Measurements from ENCODE around the gene PPP1R1A. TPM values are rescaled to one million over a fixed set of nuclear protein-coding genes. Genes with fewer than 3 reads are reported as not detected.

Gene PPP1R1A
- total RNA-seq, 2 donors from 2014 or later = 5.2 TPM; not detected in 1

- Histone ChIP-seq H3K36me3 (no peaks in the 10 kb centered on the region), H3K4me3 (no peak overlapping the region), H3K27me3 (no peaks in the 10 kb centered on the region), H3K27ac (no peak overlapping the region), H3K4me1 (no peaks in the 10 kb centered on the region), H3K9me3 (no peaks in the 10 kb centered on the region), H3K9ac (ENCODE audit: low read depth in 2 of 2, low read length in 2 of 2) (no peak overlapping the region)
- intact Hi-C loops (cut with DNase I) = no loop called here
- TF ChIP-seq CTCF (IDR thresholded peaks at IDR 0.05) = no peak
- DNase-seq = no peak
Measured at GRCh38 chr12:54571193-54572188, 17.0 kb downstream of the PPP1R1A start.

- no peak overlapping the region for H3K4me3 ChIP-seq
- H3K9ac ChIP-seq (ENCODE audit: low read depth in 2 of 2, low read length in 2 of 2) = no peak overlapping the region
- no peak overlapping the region for H3K27ac ChIP-seq
- no peaks in the 10 kb centered on the region for H3K27me3 ChIP-seq
- intact Hi-C loops (cut with DNase I) = no loop called here
- H3K36me3 ChIP-seq = no peaks in the 10 kb centered on the region
- DNase-seq = no peak
- no peak for TF ChIP-seq CTCF (IDR thresholded peaks at IDR 0.05)
- no peaks in the 10 kb centered on the region for H3K9me3 ChIP-seq
- H3K4me1 ChIP-seq = no peaks in the 10 kb centered on the region
Measured at GRCh38 chr12:54569995-54570528, 18.4 kb downstream of the PPP1R1A start.

GRCh38 chr12:54569072-54569471 is 19.4 kb downstream of the PPP1R1A start:
- Histone ChIP-seq H3K9me3 (no peaks in the 10 kb centered on the region), H3K9ac (ENCODE audit: low read depth in 2 of 2, low read length in 2 of 2) (no peak overlapping the region), H3K4me3 (no peak overlapping the region), H3K4me1 (no peaks in the 10 kb centered on the region), H3K27me3 (no peaks in the 10 kb centered on the region), H3K27ac (no peak overlapping the region), H3K36me3 (no peaks in the 10 kb centered on the region)
- no peak for TF ChIP-seq CTCF (IDR thresholded peaks at IDR 0.05)
- intact Hi-C loops (cut with DNase I) = no loop called here
- DNase-seq = no peak

- H3K4me1 ChIP-seq = no peaks in the 10 kb centered on the region
Measured at GRCh38 chr12:54566792-54567191, 21.7 kb downstream of the PPP1R1A start.

More at GRCh38 chr12:54566792-54567191, 21.7 kb downstream of the PPP1R1A start:
- Histone ChIP-seq H3K9ac (ENCODE audit: low read depth in 2 of 2, low read length in 2 of 2) (no peak overlapping the region), H3K9me3 (no peaks in the 10 kb centered on the region), H3K4me3 (no peak overlapping the region), H3K36me3 (no peaks in the 10 kb centered on the region), H3K27ac (no peak overlapping the region), H3K27me3 (no peaks in the 10 kb centered on the region)
- intact Hi-C loops (cut with DNase I) = no loop called here
- no peak for TF ChIP-seq CTCF (IDR thresholded peaks at IDR 0.05)
- DNase-seq = no peak
